ENCODE measurements around the gene ARHGEF4. TPM values are rescaled to one million over a fixed set of nuclear protein-coding genes. Genes with fewer than 3 reads are reported as not detected.

Gene ARHGEF4
- total and polyA plus RNA-seq, 4 donors: 1.1 to 6.9 (median 2.2) TPM

DNA sequence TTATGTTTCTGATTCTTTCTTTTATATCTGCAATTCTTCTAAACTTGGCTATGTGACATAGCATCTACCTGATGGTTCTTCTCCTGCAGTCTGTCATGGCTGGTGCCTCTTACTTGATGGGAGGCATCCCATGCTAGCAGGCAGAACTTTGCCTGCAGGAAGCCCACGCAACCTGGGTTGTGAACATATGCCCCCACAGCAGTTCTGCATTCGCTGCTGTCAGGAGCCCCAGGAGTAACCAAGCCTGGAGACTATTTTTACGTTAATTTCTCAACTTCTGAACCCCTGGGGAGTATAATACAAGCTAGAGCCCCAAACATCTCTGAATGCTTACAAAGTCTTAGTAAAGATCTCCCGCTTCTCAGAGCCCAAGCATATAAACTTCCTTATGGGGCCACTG, 244.5 kb downstream of the ARHGEF4 start:
- intact Hi-C loops (cut with DNase I): no loop called here
- Histone ChIP-seq H3K9me3 (ENCODE audit: control insufficient read depth, low read length) (no peaks in the 10 kb centered on the region), H3K27ac (ENCODE audit: low read depth in 1 of 2, low read length in 2 of 2) (no peak overlapping the region), H3K4me3 (ENCODE audit: low read length in 2 of 2) (no peak overlapping the region), H3K4me1 (ENCODE audit: control insufficient read depth in 1 of 2, insufficient read depth in 2 of 2, low read length in 2 of 2) (no peaks in the 10 kb centered on the region), H3K36me3 (ENCODE audit: control insufficient read depth in 1 of 2, insufficient read depth in 2 of 2, low read length in 1 of 2) (peaks cover 3 to 4% of the 10 kb centered on the region in 2 donors), H3K27me3 (ENCODE audit: control insufficient read depth in 1 of 2, insufficient read depth in 2 of 2, low read length in 1 of 2) (no peaks in the 10 kb centered on the region)
- DNase-seq (no peak), ATAC-seq (ENCODE audit: low FRiP score) (no peak)
- WGBS, 2 donors: 89% methylated on average over 4 of the region's 4 CpGs

DNA sequence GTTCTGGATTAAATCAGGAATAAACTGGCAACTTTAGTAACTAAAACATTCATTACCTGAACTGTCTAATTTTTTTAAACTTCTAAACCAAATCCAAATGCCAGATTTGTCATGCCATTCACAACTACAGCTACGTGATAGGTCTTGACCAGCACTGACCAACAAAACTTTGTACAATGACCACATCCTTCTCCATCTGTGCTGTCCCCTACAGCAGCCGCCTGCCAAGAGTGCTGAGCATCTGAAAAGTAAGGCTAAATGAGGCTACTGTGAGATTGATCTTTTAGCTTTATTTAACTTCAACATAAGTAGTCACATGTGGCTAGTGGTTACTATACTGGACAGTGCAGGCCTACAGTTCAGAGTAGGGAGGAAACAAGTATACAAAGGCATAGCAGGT, 248.9 kb downstream of the ARHGEF4 start:
- WGBS, 2 donors: 48 to 55% methylated on average over 2 of the region's 2 CpGs
- H3K4me3 ChIP-seq (ENCODE audit: low read length in 2 of 2): no peak overlapping the region
- no peak for DNase-seq
- intact Hi-C loops (cut with DNase I): no loop called here
- no peaks in the 10 kb centered on the region for H3K9me3 ChIP-seq (ENCODE audit: control insufficient read depth, low read length)
- H3K4me1 ChIP-seq (ENCODE audit: control insufficient read depth in 1 of 2, insufficient read depth in 2 of 2, low read length in 2 of 2): no peaks in the 10 kb centered on the region
- peaks cover 0 to 3% of the 10 kb centered on the region in 2 donors for H3K36me3 ChIP-seq (ENCODE audit: control insufficient read depth in 1 of 2, insufficient read depth in 2 of 2, low read length in 1 of 2)
- H3K27me3 ChIP-seq (ENCODE audit: control insufficient read depth in 1 of 2, insufficient read depth in 2 of 2, low read length in 1 of 2): no peaks in the 10 kb centered on the region
- ATAC-seq (ENCODE audit: low FRiP score): no peak
- H3K27ac ChIP-seq (ENCODE audit: low read depth in 1 of 2, low read length in 2 of 2): peak overlapping the region in 1 of 2 donors; percentile 40

DNA sequence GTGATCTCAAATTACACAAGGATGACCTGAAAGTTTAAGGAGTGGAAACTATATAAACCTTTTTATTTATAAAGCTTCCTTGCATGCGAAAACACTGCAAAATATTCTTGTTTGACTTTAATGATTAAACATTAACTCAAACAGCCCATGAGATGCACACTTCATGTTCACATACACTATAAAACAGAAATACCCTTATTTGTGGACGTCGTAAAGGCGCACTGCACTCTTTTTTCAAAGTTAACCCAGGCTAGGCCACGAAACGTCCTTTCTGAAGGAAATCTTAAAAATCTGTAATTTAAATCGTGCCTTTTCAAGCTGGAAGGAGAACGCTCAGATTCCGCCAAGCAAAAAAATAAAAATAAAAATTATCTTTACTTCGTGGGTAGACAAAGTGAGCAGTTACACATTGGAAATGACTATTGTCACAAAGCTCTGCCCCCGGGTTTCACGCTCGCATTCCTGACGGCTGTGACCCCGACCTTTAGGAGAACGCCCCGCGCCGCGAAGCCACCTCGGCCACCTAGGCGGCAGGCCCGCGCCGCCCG, 255.8 kb downstream of the ARHGEF4 start:
- peak overlapping the region; percentile 95 to 99 for H3K4me3 ChIP-seq (ENCODE audit: low read length in 2 of 2)
- peak overlapping the region; percentile 95 to 100 for H3K27ac ChIP-seq (ENCODE audit: low read depth in 1 of 2, low read length in 2 of 2)
- WGBS, 2 donors: 1% methylated on average over 26 of the region's 26 CpGs
- no peak for DNase-seq
- H3K36me3 ChIP-seq (ENCODE audit: control insufficient read depth in 1 of 2, insufficient read depth in 2 of 2, low read length in 1 of 2): peaks cover 0 to 2% of the 10 kb centered on the region in 2 donors
- intact Hi-C loops (cut with DNase I): loop anchor here in 1 of 2 donors (5.0 kb wide), 1 partner anchor 295 kb away; no protein-coding TSS in a partner anchor
- H3K4me1 ChIP-seq (ENCODE audit: control insufficient read depth in 1 of 2, insufficient read depth in 2 of 2, low read length in 2 of 2): no peaks in the 10 kb centered on the region
- H3K27me3 ChIP-seq (ENCODE audit: control insufficient read depth in 1 of 2, insufficient read depth in 2 of 2, low read length in 1 of 2): no peaks in the 10 kb centered on the region
- no peaks in the 10 kb centered on the region for H3K9me3 ChIP-seq (ENCODE audit: control insufficient read depth, low read length)
- no peak for ATAC-seq (ENCODE audit: low FRiP score)

DNA sequence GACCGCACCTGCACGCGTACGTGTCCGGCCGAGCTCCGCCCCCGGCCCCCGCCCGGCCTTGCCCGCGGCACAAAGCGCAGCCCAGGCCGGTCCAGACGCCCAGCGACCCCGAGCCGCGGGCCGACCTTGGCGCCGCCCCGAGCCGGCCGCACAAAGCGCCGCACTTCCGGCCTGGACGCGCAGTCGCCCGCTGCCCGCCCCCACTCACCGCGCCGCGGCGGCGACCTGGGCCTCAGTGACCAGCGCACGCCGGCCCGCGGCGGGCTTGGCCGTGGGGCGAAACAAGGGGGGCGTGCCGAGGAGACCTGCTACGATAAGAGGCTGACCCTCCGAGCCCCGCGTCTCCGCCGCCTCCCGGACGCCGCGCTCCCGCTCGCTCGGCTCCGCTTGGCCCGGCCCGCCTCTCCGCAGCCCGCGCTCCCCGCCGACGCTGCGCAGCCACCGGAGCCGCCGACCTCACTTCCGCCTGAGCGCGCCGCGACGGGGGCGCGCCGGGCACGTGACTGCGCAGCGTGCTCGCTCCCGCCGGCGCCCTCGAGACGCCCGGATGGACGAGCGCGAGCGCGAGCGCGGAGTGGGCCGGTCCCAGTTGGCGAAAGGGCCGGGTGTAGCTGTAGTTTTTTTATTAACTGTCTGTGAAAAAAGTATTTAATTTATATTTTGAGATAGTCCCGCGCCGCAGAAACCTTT, 256.4 kb downstream of the ARHGEF4 start, which contains the start of gene FAM168B:
Gene FAM168B, minus strand, starts transcription at position 455 of the 690 bp plus-strand sequence. CDS start 10,814 bp downstream, outside the sequence.
- Histone ChIP-seq H3K27ac (ENCODE audit: low read depth in 1 of 2, low read length in 2 of 2) (peak within 1 kb of the TSS; percentile 95 to 100), H3K27me3 (ENCODE audit: control insufficient read depth in 1 of 2, insufficient read depth in 2 of 2, low read length in 1 of 2) (no peaks in the 10 kb centered on the region), H3K4me1 (ENCODE audit: control insufficient read depth in 1 of 2, insufficient read depth in 2 of 2, low read length in 2 of 2) (no peaks in the 10 kb centered on the region), H3K9me3 (ENCODE audit: control insufficient read depth, low read length) (no peaks in the 10 kb centered on the region), H3K36me3 (ENCODE audit: control insufficient read depth in 1 of 2, insufficient read depth in 2 of 2, low read length in 1 of 2) (peaks cover 0 to under 1% of the 10 kb centered on the region in 2 donors), H3K4me3 (ENCODE audit: low read length in 2 of 2) (peak within 1 kb of the TSS; percentile 95 to 99)
- ATAC-seq (ENCODE audit: low FRiP score): peak; percentile 99
- DNase-seq: peak; percentile 93 to 96
- 0% methylated on average over 91 to 107 of the region's 107 CpGs for WGBS, 2 donors
- intact Hi-C loops (cut with DNase I): loop anchor here in 1 of 2 donors (5.0 kb wide), 1 partner anchor 296 kb away; no protein-coding TSS in a partner anchor

DNA sequence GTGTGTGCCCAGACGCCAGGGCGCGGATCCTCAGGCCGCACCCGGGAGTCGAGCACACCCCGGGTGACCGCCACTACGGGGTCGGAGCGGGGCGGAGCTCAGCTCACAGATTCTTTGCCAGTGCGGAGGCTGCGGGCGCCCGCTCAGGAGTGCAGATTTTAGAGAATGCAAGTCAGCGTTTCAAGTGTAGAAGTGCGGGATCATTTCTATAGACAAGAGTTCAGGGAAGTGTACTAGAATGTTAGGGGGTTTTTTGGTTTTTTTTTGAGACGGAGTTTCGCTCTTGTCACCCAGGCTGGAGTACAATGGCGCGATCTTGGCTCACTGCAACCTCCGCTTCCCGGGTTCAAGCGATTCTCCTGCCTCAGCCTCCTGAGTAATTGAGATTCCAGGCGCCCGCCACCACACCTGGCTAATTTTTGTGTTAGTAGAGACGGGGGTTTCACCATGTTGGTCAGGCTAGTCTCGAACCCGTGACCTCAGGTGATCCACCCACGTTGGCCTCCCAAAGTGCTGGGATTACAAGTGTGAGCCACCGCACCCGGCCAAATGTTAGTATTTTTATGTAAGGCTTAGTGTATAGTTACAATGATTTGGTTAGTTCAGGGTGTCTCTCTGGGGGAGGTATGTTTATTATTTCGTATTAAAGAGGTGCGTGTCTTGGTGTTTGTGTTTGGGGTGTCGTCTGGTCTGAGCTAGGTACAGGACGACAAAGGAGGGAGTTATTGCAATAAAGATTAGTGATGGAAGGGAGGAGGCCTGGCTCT, 257.2 kb downstream of the ARHGEF4 start:
- peak in 1 of 2 donors; percentile 92 for DNase-seq
- peak; percentile 92 for ATAC-seq (ENCODE audit: low FRiP score)
- no peaks in the 10 kb centered on the region for H3K9me3 ChIP-seq (ENCODE audit: control insufficient read depth, low read length)
- WGBS, 2 donors: 9 to 12% methylated on average over 37 of the region's 37 CpGs
- H3K4me1 ChIP-seq (ENCODE audit: control insufficient read depth in 1 of 2, insufficient read depth in 2 of 2, low read length in 2 of 2): no peaks in the 10 kb centered on the region
- peak overlapping the region; percentile 20 to 95 for H3K27ac ChIP-seq (ENCODE audit: low read depth in 1 of 2, low read length in 2 of 2)
- intact Hi-C loops (cut with DNase I): loop anchor here in 1 of 2 donors (5.0 kb wide), 1 partner anchor 297 kb away; no protein-coding TSS in a partner anchor
- H3K27me3 ChIP-seq (ENCODE audit: control insufficient read depth in 1 of 2, insufficient read depth in 2 of 2, low read length in 1 of 2): no peaks in the 10 kb centered on the region
- H3K36me3 ChIP-seq (ENCODE audit: control insufficient read depth in 1 of 2, insufficient read depth in 2 of 2, low read length in 1 of 2): no peaks in the 10 kb centered on the region
- H3K4me3 ChIP-seq (ENCODE audit: low read length in 2 of 2): peak overlapping the region; percentile 79 to 95

DNA sequence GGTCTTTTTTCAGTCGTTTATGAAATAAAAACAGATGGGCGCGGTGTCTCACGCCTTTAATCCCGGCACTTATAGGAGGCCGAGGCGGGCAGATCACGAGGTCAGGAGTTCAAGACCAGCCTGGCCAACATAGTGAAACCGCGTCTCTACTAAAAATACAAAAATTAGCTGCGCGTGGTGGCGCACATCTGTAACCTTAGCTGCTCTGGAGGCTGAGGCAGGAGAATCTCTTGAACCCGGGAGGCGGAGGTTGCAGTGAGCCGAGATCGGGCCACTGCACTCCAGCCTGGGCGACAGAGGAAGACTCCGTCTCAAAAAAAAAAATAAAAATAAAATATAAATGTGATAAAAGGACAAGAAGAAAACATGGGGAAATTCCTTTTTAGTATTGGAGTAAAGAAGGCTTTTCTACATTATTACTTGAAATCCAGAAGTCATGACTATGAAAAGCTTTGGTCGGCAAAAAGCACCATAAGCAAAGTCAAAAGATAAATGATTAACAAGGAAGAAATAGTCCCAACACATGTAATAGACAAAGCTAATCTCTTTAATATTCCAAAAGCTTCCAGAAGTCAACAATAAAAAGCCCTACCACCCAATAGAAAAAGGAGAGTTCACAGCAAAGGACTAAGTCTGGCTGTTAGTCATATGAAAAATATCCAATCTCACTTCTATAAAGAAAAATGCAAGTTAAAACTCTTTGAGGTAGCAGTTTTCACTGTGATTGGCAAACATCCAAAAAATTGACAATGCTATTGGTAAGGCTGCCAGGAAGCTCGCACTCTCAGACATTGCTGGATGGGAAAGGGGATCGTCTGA, 258.0 kb downstream of the ARHGEF4 start:
- WGBS, 2 donors: 74 to 76% methylated on average over 22 of the region's 22 CpGs
- Histone ChIP-seq H3K4me1 (ENCODE audit: control insufficient read depth in 1 of 2, insufficient read depth in 2 of 2, low read length in 2 of 2) (no peaks in the 10 kb centered on the region), H3K27ac (ENCODE audit: low read depth in 1 of 2, low read length in 2 of 2) (no peak overlapping the region), H3K36me3 (ENCODE audit: control insufficient read depth in 1 of 2, insufficient read depth in 2 of 2, low read length in 1 of 2) (no peaks in the 10 kb centered on the region), H3K27me3 (ENCODE audit: control insufficient read depth in 1 of 2, insufficient read depth in 2 of 2, low read length in 1 of 2) (no peaks in the 10 kb centered on the region), H3K4me3 (ENCODE audit: low read length in 2 of 2) (no peak overlapping the region), H3K9me3 (ENCODE audit: control insufficient read depth, low read length) (no peaks in the 10 kb centered on the region)
- DNase-seq: no peak
- intact Hi-C loops (cut with DNase I): loop anchor here in 1 of 2 donors (5.0 kb wide), 1 partner anchor 297 kb away; no protein-coding TSS in a partner anchor
- no peak for ATAC-seq (ENCODE audit: low FRiP score)

All from aorta (tissue), 5 donors.